ENCODE results near the gene ARNT2.
"Not testable (repeated sequence)": the region's sequence is repeated elsewhere in the genome, so short reads cannot be mapped to it uniquely, and the experiment has no call there.

Gene ARNT2

DNA sequence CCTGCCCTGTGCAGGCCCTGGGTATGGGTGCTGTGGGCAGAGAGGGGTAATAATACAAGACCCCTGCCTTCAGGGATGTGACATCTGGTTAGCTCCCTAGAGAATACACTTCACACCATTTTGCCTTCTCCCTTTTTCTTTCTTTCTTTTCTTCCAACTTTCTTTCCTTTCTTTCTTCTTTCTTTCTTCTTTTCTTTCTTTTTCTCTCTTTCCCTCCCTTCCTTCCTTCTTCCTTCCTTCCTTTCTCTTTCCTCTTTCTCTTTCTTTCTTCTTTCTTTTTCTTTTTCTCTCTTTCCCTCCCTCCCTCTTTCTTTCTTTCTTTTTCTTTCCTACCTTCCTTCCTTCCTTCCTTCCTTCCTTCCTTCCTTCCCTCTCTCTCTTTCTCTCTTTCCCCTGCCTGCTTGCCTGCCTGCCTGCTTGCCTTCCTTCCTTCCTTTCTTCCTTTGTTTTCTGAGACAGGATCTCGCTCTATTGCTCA, 222.5 kb downstream of the ARNT2 start:
- DNase-seq = no peak

DNA sequence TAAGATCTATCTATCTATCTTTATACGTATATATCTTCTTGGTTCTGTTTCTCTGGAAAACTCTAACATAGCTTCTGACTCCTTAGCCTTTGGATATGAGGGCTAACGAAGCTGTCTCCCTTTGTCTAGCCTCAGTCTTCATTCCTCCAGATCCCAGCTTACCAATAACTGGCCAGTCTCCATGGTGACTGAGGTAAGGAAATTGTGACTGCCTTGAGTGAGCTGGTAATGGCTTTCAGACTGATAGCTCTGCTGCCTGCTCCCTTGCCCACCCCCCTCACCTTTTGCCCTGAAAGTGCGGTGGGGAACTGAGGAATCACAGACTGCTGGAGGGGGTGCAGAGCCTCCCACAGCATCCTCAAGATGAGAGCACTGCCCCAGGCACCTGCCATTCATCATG, 225.2 kb downstream of the ARNT2 start:
- DNase-seq = no peak

DNA sequence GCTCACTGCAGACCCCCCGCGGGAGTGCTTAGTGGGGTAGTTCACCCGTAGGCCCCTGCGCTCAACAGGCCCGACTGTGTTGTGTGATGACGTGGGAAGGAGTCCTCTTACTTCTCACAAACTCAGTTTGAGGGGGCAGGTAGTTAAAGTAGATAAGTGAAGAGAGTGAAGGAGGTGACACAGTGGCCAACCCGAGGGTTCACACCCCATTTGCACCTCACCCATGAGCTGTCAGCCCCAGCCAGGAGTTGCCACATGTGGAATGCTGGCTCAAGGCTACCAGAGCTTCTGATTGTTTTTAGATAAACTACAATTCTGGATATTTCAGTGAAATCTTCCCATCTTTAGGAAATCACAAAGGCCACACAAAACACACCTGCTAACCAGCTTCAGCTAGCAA, 226.8 kb downstream of the ARNT2 start:
- no peak for DNase-seq

DNA sequence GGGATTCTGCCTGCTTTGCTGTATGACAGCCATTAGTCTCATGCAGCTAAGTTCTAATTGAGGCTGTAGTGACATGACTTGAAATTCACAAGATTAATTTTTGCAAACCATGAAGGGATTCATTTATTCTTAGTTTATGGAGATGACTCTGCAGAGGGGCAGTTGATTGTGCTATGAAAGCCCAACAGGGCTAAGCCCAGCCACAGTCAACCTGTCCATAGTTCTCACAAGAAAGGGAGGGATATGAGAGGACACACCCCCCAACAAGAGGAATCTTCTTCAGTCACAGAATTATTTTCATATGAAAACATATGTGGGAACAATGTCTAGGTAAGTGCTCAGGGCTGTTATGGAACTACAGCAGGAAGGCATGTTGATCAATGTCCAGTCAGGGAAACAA, 229.0 kb downstream of the ARNT2 start:
- DNase-seq = no peak

DNA sequence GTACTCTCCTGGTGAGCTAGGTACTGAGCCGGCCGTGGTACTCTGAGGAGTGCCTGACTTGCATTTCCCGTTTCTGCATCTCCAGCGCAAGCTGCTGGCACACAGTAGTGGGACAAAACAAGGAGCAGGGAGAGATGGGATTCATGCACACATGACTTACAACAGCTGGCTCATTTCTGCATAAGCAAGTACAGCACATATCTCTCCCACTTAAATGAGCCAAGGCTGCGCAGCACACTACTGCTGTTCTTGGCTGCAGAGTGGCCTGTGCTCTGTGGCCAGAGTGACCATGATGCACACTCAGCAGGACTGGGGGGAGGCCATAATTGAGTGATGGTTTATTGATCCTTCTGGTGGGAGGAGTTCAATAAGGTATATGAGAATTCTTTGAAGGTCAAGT, 231.8 kb downstream of the ARNT2 start:
- DNase-seq = no peak

DNA sequence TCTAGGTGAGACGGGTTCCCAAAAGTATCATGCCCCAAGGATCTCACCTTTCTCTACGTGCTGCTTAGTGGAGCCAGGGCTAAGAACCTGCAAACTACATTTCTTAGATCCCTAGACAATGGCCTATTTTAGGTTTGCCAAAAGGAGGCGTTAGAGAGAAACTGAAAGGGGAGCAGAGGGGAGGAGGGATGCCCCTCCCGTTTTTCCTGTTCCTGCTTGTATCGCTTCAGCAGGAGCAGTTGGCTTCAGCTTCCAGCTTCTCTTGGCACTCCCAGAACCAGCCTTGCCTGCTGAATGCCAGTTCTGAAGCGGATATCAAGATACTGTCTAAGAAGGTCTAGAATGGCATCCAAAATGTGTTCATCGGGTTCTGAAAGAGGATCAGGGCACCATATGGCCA, 232.5 kb downstream of the ARNT2 start:
- no peak for DNase-seq

DNA sequence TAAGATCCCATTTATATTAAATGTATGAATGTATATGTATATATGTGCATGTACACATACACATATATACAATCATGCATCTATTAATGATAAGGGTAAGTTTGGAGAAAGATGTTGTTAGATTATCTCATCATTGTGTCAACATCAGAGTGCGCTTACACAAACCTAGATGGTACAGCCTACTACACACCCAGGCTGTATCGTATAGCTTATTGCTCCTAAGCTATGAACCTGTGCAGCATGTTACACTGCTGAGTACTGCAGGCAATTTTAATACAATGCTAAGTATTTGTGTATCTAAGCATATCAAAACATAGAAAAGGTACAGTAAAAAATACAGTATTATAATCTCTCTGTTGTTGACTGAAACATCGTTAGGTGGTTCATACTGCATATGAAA, 233.6 kb downstream of the ARNT2 start:
- DNase-seq = no peak

DNA sequence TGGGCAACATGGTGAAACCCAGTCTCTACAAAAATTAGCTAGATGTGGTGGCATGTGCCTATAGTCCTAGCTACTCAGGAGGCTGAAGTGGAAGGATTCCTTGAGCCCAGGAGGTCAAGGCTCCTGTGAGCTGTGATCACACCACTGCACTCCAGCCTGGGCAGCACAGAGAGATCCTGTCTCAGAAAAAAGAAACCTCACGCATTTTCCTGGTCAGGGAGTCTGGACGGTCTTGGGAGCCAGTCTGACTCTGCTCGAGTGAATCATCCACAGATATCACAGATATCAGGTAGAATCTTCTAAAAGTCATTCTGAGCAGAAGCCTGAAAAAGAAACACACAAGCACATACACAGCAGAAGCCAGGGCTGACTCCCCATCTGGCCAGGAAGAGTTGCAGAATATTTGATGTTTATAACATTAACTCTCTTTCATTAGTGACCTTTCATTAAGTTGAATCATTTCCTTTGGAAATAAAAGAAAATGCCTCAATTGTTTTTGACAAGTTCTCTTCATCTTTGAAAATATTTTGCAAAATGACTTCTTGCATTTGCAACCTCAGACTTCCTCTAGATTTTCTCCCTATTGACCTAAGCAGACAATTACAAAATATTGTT, 234.5 kb downstream of the ARNT2 start:
- DNase-seq = no peak

DNA sequence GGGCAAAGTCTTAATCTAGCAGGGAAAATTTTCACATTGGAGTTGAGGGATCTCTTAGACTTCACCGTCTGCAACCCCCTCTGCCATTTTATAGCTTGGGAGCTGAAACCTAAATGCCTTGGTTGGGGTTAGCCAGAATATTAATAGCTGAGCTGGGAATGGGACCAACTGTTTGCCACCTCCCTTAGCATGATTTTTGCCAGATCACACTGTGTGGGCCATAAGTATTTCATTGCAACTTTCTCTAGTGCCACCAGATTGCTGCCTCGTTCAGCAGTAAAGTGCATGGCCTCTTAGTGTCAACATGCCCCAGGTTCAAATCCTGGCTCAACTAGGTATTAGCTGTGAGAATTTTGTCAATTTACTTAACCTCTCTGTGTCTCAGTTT, 235.0 kb downstream of the ARNT2 start:
- no peak for DNase-seq

DNA sequence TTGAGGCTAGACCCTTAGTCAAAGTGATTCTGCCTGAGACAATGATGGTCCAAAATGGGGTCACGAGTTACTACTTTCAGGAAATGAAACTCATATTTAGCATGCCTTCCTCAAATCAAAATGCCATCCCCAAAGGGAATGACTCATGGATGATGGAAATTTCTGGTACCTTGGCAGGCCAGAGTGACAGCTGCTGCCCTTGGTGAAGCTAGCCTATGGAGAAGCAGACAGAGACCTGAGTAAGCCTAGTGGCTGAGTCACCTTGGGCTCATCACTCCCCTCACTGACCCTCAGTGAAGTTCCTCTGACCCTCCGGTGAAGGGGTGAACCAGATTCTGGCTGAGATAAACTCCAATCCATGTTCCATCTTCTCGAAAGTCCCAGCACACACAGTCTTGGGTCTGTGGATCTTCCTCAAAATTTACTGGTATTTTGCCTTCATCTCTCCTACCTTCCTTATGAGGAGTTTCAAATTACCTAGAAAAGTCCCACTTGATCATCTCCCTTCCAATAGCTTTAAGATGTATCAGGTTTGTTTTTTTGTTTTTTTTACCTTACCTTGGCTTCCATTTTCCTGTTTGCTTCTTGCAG, 236.4 kb downstream of the ARNT2 start:
- no peak for DNase-seq

DNA sequence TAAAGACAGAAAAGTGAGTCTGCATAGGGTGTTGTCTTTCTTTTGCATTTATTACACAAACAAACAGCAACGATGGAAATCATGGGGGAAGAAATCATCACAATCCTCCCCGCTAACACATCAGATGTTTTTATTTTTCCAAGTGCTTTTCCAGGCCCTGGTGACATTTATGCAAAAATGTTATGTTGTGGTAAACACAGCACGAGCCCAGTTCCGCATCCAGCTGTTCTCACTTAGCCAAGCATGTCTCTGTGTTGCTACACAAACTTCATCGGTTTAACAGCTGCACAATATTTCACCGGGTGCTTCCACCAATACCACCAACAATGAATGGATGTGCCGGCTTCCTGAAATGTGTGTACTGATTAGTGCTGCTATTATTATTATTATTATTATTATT, 237.2 kb downstream of the ARNT2 start:
- DNase-seq = no peak

DNA sequence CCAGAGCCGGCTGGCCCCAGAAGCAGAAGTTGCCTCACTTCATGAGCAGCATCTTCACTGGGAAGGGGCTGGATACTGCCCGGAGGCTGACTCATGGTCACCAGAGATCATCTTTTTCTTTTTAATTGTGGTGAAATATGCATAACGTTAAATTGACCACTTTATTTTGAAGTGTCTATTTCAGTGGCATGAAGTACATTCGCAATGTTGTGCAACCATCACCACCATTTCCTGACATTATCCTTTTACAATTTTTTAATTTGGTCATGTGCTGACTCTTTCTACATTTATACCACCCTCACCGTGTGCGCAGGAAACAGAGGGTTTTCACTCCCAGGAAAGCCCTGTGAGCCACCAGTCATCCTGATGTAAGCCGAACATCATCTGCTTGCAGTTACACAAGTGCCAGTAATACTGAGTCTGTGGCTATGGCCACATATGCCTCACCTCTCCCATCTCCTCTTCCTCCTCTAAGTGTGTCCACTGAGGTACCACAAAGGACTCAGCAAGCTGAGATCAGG, 239.3 kb downstream of the ARNT2 start:
- no peak for DNase-seq

DNA sequence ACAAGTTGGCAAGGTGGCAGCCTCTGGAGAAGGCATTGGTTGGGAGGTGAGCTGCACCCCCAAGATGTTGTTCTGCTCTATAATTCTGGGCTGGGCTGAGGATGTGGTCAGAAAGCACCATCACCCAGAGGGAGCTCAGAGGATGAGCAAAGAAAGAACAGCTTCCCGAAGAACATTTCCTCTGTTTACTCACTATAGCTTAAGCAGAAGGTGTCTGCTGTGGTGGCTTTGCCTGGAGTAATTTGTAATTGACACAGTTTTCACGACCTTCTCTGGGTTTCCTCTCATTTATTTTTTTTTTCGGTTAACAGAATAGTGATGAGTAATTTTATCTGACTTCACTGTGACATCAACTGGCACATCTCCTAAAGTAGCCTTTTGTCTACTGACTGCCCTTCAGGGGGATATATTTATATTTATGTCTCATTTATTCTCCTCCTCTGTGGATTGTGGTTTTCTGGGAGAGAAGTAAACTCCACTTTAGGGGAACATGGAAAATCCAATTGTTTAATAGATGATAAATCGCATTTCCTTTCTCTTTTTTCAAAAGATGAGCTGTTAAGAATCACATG, 241.4 kb downstream of the ARNT2 start:
- no peak for DNase-seq

DNA sequence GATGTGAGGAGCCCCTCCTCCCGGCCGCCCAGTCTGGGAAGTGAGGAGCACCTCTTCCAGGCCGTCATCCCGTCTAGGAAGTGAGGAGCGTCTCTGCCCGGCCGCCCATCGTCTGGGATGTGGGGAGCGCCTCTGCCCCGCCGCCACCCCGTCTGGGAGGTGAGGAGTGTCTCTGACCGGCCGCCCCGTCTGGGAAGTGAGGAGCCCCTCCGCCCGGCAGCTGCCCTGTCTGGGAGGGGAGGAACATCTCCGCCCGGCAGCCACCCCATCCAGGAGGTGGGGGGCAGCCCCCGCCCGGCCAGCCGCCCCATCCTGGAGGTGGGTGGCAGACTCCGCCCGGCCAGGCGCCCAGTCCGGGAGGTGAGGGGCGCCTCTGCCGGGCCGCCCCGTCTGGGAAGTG, 243.2 kb downstream of the ARNT2 start:
- not testable (repeated sequence) for DNase-seq

Data from T-helper 1 cell (primary cell).